ENCODE data around the gene PPFIA3. TPM values are rescaled to one million over a fixed set of nuclear protein-coding genes. Genes with fewer than 3 reads are reported as not detected.
"Not testable (repeated sequence)": the region's sequence is repeated elsewhere in the genome, so short reads cannot be mapped to it uniquely, and the experiment has no call there.

The PPFIA3 gene
- polyA plus RNA-seq, 2 of the 4 experiments (the other 2 are of a cell fraction), result 3.2 to 7.3 TPM

GRCh38 chr19:49146408-49146770, 27.0 kb downstream of the PPFIA3 start:
- POLR2A ChIA-PET, result interaction anchor here (1.7 kb wide), 1 partner anchor 17 kb away, joined by 6 read pairs; no protein-coding TSS in a partner anchor
- CTCF ChIA-PET, result interaction anchor here (0.5 to 15.0 kb wide), 41 partner anchors 9 to 358 kb away, joined by 3 to 298 read pairs (median 4); partner anchors contain the start of genes GYS1, HRC, LIN7B and PPFIA3
- H3K9me3 ChIP-seq; FAIRE-seq; DNase-seq (ENCODE audit: low read depth in 1 of 2, low spot score in 1 of 2): not testable (repeated sequence)
- H3K4me3 ChIP-seq, result peak overlapping the region; percentile 37
- 0 out of 2 replicates have a peak, but pooled peaks have one; percentile 29 for TF ChIP-seq TP53 (CRISPR knock-in tag; IDR thresholded peaks at IDR 0.05)
- H3K27ac ChIP-seq, result peak overlapping the region; percentile 42 to 74; a peak in 5 of 6 replicates
- H3K4me1 ChIP-seq, result peaks cover 27% of the 10 kb centered on the region
- WGBS (ENCODE audit: missing lambda C conversion rate), result 30% methylated on average over 7 of the region's 7 CpGs
- H3K4me2 ChIP-seq, result peak overlapping the region; percentile 69
- peak in 1 of 2 experiments; percentile 14; a peak in 3 of 6 replicates for ATAC-seq

GRCh38 chr19:49148044-49148682, 28.8 kb downstream of the PPFIA3 start:
- 76% methylated on average over 11 of the region's 11 CpGs for WGBS (ENCODE audit: missing lambda C conversion rate)
- TF ChIP-seq RAD21 (conservative IDR thresholded peaks at IDR 0.05 in 1 of 2, IDR thresholded peaks at IDR 0.05 in 1 of 2) (no peak), HDAC2 (IDR thresholded peaks at IDR 0.05) (no peak), GATA3 (IDR thresholded peaks at IDR 0.05; ENCODE audit: borderline replicate concordance) (no peak)
- H3K4me2 ChIP-seq, result peak overlapping the region; percentile 100; the same call in 2 of the 3 replicates
- ATAC-seq, result no peak
- FAIRE-seq, result no peak
- no peak overlapping the region for H3K27ac ChIP-seq
- peaks cover 31% of the 10 kb centered on the region for H3K4me1 ChIP-seq
- ChIA-PET CTCF (interaction anchor here (0.6 to 15.0 kb wide), 11 partner anchors 19 to 515 kb away, joined by 3 to 298 read pairs (median 7); partner anchors contain the start of genes LIN7B and PPFIA3), POLR2A (interaction anchor here (0.6 to 2.7 kb wide), 2 partner anchors 20 to 68 kb away, joined by 3 to 14 read pairs; no protein-coding TSS in a partner anchor)
- H3K4me3 ChIP-seq, result no peak overlapping the region
- no peak for DNase-seq (ENCODE audit: low read depth in 1 of 2, low spot score in 1 of 2)
- no peaks in the 10 kb centered on the region for H3K9me3 ChIP-seq

GRCh38 chr19:49148784-49149651, 29.7 kb downstream of the PPFIA3 start:
- 16% methylated on average over 40 of the region's 49 CpGs for WGBS (ENCODE audit: missing lambda C conversion rate)
- ChIA-PET CTCF (interaction anchor here (0.5 to 15.0 kb wide), 17 partner anchors 20 to 515 kb away, joined by 3 to 298 read pairs (median 5); partner anchors contain the start of genes LIN7B and PPFIA3), POLR2A (interaction anchor here (0.6 to 2.7 kb wide), 6 partner anchors 21 to 304 kb away, joined by 3 to 14 read pairs (median 4); partner anchors contain the start of genes ALDH16A1, GYS1, PPFIA3 and RUVBL2)
- H3K9me3 ChIP-seq, result no peaks in the 10 kb centered on the region
- TF ChIP-seq POLR2A (IDR thresholded peaks at IDR 0.05; ENCODE audit: low read length) (peak; percentile 33; the same call in 1 of the 2 replicates), ZFP36 (IDR thresholded peaks at IDR 0.05; ENCODE audit: borderline replicate concordance, partially characterized antibody) (no peak), REST (IDR thresholded peaks at IDR 0.05) (peak; percentile 85)
- peak overlapping the region; percentile 100 for H3K4me2 ChIP-seq
- peak overlapping the region; percentile 68 for H3K4me3 ChIP-seq
- peak overlapping the region; percentile 76 to 83 for H3K27ac ChIP-seq
- FAIRE-seq, result no peak
- ATAC-seq, result peak; percentile 32 to 71
- DNase-seq (ENCODE audit: low read depth in 1 of 2, low spot score in 1 of 2), result peak; percentile 96 to 98
- peaks cover 31% of the 10 kb centered on the region for H3K4me1 ChIP-seq

- H3K27ac ChIP-seq, result peak overlapping the region; percentile 76 to 83
- ATAC-seq, result peak; percentile 8 to 47
- CTCF ChIA-PET, result interaction anchor here (0.6 to 15.0 kb wide), 14 partner anchors 20 to 266 kb away, joined by 3 to 298 read pairs (median 8); partner anchors contain the start of genes LIN7B and PPFIA3
These were observed 30.3 kb downstream of the PPFIA3 start for GRCh38 chr19:49149652-49150105.

More at GRCh38 chr19:49149652-49150105, 30.3 kb downstream of the PPFIA3 start:
- 1% methylated on average over 16 of the region's 23 CpGs for WGBS (ENCODE audit: missing lambda C conversion rate)
- peaks cover 31% of the 10 kb centered on the region for H3K4me1 ChIP-seq
- peak overlapping the region; percentile 100 for H3K4me2 ChIP-seq
- FAIRE-seq (no peak), DNase-seq (ENCODE audit: low read depth in 1 of 2, low spot score in 1 of 2) (peak; percentile 82 to 91)
- POLR2A ChIA-PET, result interaction anchor here (0.5 to 2.7 kb wide), 6 partner anchors 22 to 304 kb away, joined by 3 to 14 read pairs (median 4); partner anchors contain the start of genes ALDH16A1, GYS1, PPFIA3 and RUVBL2
- H3K4me3 ChIP-seq, result peak overlapping the region; percentile 68
- TF ChIP-seq EHF (CRISPR knock-in tag; IDR thresholded peaks at IDR 0.05) (no peak), MAZ (IDR thresholded peaks at IDR 0.05; ENCODE audit: borderline replicate concordance, low read depth, low read length) (0 out of 2 replicates have a peak, but pooled peaks have one; percentile 54), MYC (IDR thresholded peaks at IDR 0.05; ENCODE audit: borderline replicate concordance, low read length) (0 out of 2 replicates have a peak, but pooled peaks have one; percentile 1), BHLHE40 (IDR thresholded peaks at IDR 0.05; ENCODE audit: low read depth, low read length) (peak; percentile 91), REST (IDR thresholded peaks at IDR 0.05) (0 out of 2 replicates have a peak, but pooled peaks have one; percentile 55), MAFK (IDR thresholded peaks at IDR 0.05; ENCODE audit: partially characterized antibody) (no peak), GATA3 (IDR thresholded peaks at IDR 0.05; ENCODE audit: borderline replicate concordance) (peak; percentile 82), KDM5A (IDR thresholded peaks at IDR 0.05) (no peak), MAX (IDR thresholded peaks at IDR 0.05) (peak; percentile 66; the same call in 1 of the 2 replicates), POLR2AphosphoS2 (conservative IDR thresholded peaks at IDR 0.05; ENCODE audit: low read length) (no peak)
- H3K9me3 ChIP-seq, result no peaks in the 10 kb centered on the region
